GM11168 (cell line): ENCODE results near the gene CCDC17.

Experiments
- in situ Hi-C: fragments of 300-500 bp; cut with MboI; formaldehyde crosslinking; loops from one replicate; pipeline ENCODE4 v1.12.0; 2022; ENCODE audit warnings: low sequenced_read_pairs; ENCODE audit not compliant: unreplicated experiment

The CCDC17 gene

GRCh38 chr1:45585110-45585426, 38.8 kb downstream of the CCDC17 start:
- in situ Hi-C loops, result no loop called here

DNA sequence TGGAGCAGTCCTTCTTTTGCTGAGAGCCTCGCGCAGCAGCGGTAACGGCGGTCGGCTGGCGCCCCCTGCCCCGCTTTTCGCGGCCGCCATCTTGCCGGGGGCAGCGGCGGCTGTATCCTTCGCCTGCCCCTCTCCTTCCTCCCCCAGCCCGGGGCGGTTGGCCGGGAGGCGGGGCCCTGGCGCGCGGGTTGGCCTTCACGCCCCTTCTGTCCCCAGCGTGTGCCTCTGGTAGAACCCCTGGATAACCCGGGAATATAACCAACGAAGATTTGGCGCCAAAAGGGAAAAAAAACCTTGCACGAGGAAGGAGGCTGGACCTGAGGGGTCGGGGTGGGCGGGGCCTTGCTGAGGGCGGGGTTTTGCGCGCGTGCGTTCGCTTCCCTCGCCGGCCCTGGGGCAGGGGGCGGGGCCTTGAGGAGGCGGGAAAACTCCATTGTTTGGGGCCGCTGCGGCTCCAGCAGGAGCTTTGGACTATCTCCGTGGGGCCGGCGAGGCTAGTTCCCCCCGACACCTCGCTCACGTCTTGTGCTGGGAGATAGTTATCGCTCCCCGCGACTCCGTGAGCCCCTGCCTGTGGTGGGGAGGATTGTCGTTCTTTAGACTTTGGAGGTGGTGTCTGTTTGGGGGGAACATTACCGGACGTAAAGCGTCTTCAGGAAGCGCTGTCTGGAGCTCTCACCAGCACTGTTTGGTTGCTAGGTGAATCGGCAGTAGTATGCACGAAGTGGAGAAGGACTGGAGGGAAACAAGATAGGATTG, 39.3 kb downstream of the CCDC17 start:
- in situ Hi-C loops, result no loop called here

DNA sequence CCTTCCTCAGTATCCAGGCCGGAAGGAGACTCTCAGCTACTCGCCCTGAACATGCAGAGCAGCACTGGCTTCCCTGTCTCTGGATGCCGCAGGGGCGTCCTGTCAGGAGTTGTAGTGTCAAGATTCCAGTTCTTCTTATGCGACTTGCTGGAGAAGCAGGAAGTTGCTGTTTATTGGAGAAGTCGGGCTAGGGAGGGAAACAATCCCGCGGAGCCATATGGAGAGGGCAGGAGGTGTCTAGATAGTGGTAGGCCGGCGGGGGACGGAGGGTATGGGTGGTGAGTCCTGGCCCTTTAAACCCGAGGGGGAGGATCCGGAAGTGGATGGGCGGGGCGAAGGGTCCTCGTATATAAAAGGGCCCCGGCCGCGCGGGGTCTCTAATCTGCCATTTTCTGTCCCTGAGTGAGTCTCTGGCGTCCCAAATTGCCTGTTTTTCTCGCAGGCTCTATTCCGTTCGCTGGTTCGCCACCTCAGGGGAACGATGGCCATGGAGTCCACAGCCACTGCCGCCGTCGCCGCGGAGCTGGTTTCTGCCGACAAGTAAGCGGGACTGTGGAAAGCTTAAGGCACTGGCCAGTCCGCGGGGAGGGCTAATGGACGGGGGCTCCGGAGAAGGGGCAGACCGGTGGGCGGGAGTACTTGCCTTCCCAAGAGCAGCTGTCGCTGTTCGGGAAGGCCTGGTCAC, 40.0 kb downstream of the CCDC17 start, which contains the start of gene NASP:
NASP (plus strand) TSS at position 376 of the 685 bp plus-strand sequence; CDS start at position 482, 106 bp downstream.
- in situ Hi-C loops, result no loop called here

- in situ Hi-C loops, result no loop called here
Measured at GRCh38 chr1:45583264-45583665, 40.6 kb downstream of the CCDC17 start.

- in situ Hi-C loops, result loop anchor here (5.0 kb wide), 1 partner anchor 67 kb away; no protein-coding TSS in a partner anchor
Measured at GRCh38 chr1:45574105-45574626, 49.7 kb downstream of the CCDC17 start.

DNA sequence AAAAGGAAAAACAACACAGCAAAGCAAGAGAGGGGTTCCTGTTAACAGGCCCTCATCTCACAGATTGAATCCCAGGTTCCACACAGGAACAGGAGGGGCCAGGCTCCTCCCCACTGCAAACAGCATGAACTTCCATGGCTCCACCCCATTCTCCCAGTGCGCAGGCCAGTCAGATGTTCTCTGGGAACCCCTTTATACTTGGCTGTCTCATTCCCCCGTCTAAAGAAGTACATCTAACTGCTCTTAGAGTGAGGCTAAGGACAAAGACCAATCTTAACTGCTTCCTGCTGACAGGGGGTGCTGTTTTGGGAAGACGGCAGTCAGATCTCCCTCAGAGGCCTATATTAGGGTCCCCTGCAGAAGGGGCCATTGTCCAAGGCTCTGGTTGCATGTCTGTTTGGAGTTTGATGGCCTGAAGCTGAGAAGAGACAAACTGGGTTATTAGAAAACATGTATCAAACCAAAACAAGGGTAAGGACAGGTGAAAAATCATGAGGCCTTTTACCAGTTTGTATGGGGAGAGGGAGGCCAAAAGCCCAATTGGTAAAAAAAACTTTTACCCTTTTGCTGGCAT, 50.5 kb downstream of the CCDC17 start:
- in situ Hi-C loops, result loop anchor here (5.0 kb wide), 1 partner anchor 66 kb away; no protein-coding TSS in a partner anchor

GRCh38 chr1:45570631-45571030, 53.2 kb downstream of the CCDC17 start:
- in situ Hi-C loops, result loop anchor here (5.0 kb wide), 1 partner anchor 63 kb away; no protein-coding TSS in a partner anchor
